Measurements from ENCODE around the gene DSEL. TPM values are rescaled to one million over a fixed set of nuclear protein-coding genes. Genes with fewer than 3 reads are reported as not detected.

DSEL gene
- total RNA-seq, 1 donor from 2014 or later: 19.1 TPM

GRCh38 chr18:67475673-67476072 lies 40.8 kb downstream of the DSEL start:
- no peak for DNase-seq (ENCODE audit: low spot score in 2 of 2)
- intact Hi-C loops (cut with DNase I): no loop called here
- no peaks in the 10 kb centered on the region for H3K36me3 ChIP-seq
- no peak for TF ChIP-seq CTCF (IDR thresholded peaks at IDR 0.05)
- no peak overlapping the region for H3K4me3 ChIP-seq
- H3K9me3 ChIP-seq: no peaks in the 10 kb centered on the region
- H3K4me1 ChIP-seq: no peaks in the 10 kb centered on the region
- no peaks in the 10 kb centered on the region for H3K27me3 ChIP-seq
- H3K27ac ChIP-seq: no peak overlapping the region

GRCh38 chr18:67468038-67468437 lies 48.5 kb downstream of the DSEL start:
- intact Hi-C loops (cut with DNase I): no loop called here
- no peak overlapping the region for H3K4me3 ChIP-seq
- H3K4me1 ChIP-seq: no peaks in the 10 kb centered on the region
- no peaks in the 10 kb centered on the region for H3K27me3 ChIP-seq
- H3K27ac ChIP-seq: no peak overlapping the region
- peaks cover 0 to 4% of the 10 kb centered on the region in 2 donors for H3K9me3 ChIP-seq
- H3K36me3 ChIP-seq: no peaks in the 10 kb centered on the region
- TF ChIP-seq CTCF (IDR thresholded peaks at IDR 0.05): no peak
- DNase-seq (ENCODE audit: low spot score in 2 of 2): no peak

GRCh38 chr18:67467188-67467587 lies 49.3 kb downstream of the DSEL start:
- intact Hi-C loops (cut with DNase I): no loop called here
- H3K36me3 ChIP-seq: no peaks in the 10 kb centered on the region
- H3K4me1 ChIP-seq: no peaks in the 10 kb centered on the region
- DNase-seq (ENCODE audit: low spot score in 2 of 2): no peak
- no peak for TF ChIP-seq CTCF (IDR thresholded peaks at IDR 0.05)
- H3K4me3 ChIP-seq: no peak overlapping the region
- peaks cover 0 to 4% of the 10 kb centered on the region in 2 donors for H3K9me3 ChIP-seq
- no peaks in the 10 kb centered on the region for H3K27me3 ChIP-seq
- H3K27ac ChIP-seq: no peak overlapping the region

- DNase-seq (ENCODE audit: low spot score in 2 of 2): no peak
- Histone ChIP-seq H3K9me3 (peaks cover 0 to 4% of the 10 kb centered on the region in 2 donors), H3K4me1 (no peaks in the 10 kb centered on the region), H3K27ac (no peak overlapping the region), H3K4me3 (no peak overlapping the region), H3K27me3 (no peaks in the 10 kb centered on the region), H3K36me3 (no peaks in the 10 kb centered on the region)
- intact Hi-C loops (cut with DNase I): no loop called here
- no peak for TF ChIP-seq CTCF (IDR thresholded peaks at IDR 0.05)
Observed at GRCh38 chr18:67464499-67464898, 52.0 kb downstream of the DSEL start.

- intact Hi-C loops (cut with DNase I): no loop called here
- H3K27ac ChIP-seq: no peak overlapping the region
- DNase-seq (ENCODE audit: low spot score in 2 of 2): no peak
- H3K4me3 ChIP-seq: no peak overlapping the region
- no peak for TF ChIP-seq CTCF (IDR thresholded peaks at IDR 0.05)
- no peaks in the 10 kb centered on the region for H3K36me3 ChIP-seq
- H3K9me3 ChIP-seq: peaks cover 0 to 4% of the 10 kb centered on the region in 2 donors
- no peaks in the 10 kb centered on the region for H3K27me3 ChIP-seq
- H3K4me1 ChIP-seq: no peaks in the 10 kb centered on the region
Observed at GRCh38 chr18:67463829-67464228, 52.7 kb downstream of the DSEL start.

GRCh38 chr18:67456711-67457110 lies 59.8 kb downstream of the DSEL start:
- Histone ChIP-seq H3K4me3 (no peak overlapping the region), H3K4me1 (no peaks in the 10 kb centered on the region), H3K27me3 (no peaks in the 10 kb centered on the region), H3K27ac (no peak overlapping the region), H3K9me3 (no peaks in the 10 kb centered on the region), H3K36me3 (no peaks in the 10 kb centered on the region)
- intact Hi-C loops (cut with DNase I): no loop called here
- no peak for DNase-seq (ENCODE audit: low spot score in 2 of 2)
- TF ChIP-seq CTCF (IDR thresholded peaks at IDR 0.05): no peak
